HepG2 (cell line): ENCODE results near the gene LAMTOR2. TPM values are rescaled to one million over a fixed set of nuclear protein-coding genes. Genes with fewer than 3 reads are reported as not detected.
"Not testable (repeated sequence)": the region's sequence is repeated elsewhere in the genome, so short reads cannot be mapped to it uniquely, and the experiment has no call there.

Experiments used
- ATAC-seq: fragments of 200-7000 bp; cut with Tn5 transposase; 3 replicates; pipeline ENCODE4 v1.9.1; 2020; ENCODE audit warnings: mild to moderate bottlenecking, moderate library complexity
- BruUV-seq: library from RNA; stranded (reverse); fragments of 400-500 nt; replicated peaks from 2 replicates; lab custom pipeline; 2021; lab: Mats Ljungman, UMichigan
- CTCF ChIA-PET: fragments of 300-600 bp; formaldehyde crosslinking; extraction: SDS; loops from one replicate; lab custom pipeline; 2021; ENCODE audit warnings: low total read pairs, inconsistent platforms, low intra/inter-chr PET ratio; lab: Yijun Ruan, JAX
- POLR2A ChIA-PET: fragments of 350-600 bp; sonication (Branson Sonifier 250); formaldehyde crosslinking; loops from one replicate; lab custom pipeline; 2020; ENCODE audit warnings: antibody characterized with exemption, inconsistent platforms; lab: Yijun Ruan, JAX
- DNase-seq: peaks from one replicate; pipeline ENCODE4 v3.0.0-alpha.2; 2015; ENCODE audit warnings: low spot score
- FAIRE-seq: peaks from 3 replicates; lab custom pipeline; 2011; peaks lifted over from hg19 to GRCh38; lab: Jason Lieb, UNC
- H2AFZ ChIP-seq: one replicate; pipeline ENCODE4 v1.6.1; 2011; ENCODE audit warnings: low read length, inconsistent platforms
- H3K27ac ChIP-seq: fragments of 300-600 bp; 3 replicates; pipeline ENCODE4 v1.8.0; 2011; ENCODE audit warnings: mixed run types, mild to moderate bottlenecking, mixed read lengths, low read length, inconsistent platforms; ENCODE audit not compliant: insufficient read depth; ENCODE audit errors: extremely low read length
- H3K27me3 ChIP-seq, 2 experiments: fragments of 200-600 bp in 1 of 2; 2 replicates in 1 of 2; 3 replicates in 1 of 2; pipeline versions ENCODE4 v1.6.0 to v1.8.0; 2011; ENCODE audit warnings: low read length in 2 of 2, mild to moderate bottlenecking in 2 of 2, moderate library complexity in 2 of 2, inconsistent platforms in 1 of 2; ENCODE audit not compliant: insufficient read depth in 2 of 2, control insufficient read depth in 1 of 2
- H3K36me3 ChIP-seq, 2 experiments: fragments of 200-600 bp in 1 of 2; replicated peaks in 1 of 2; 2 replicates in 1 of 2; 3 replicates in 1 of 2; pipeline versions ENCODE4 v1.5.1 to v1.8.0; 2011; ENCODE audit warnings: low read length in 2 of 2, inconsistent platforms in 1 of 2; ENCODE audit not compliant: insufficient read depth in 2 of 2, control insufficient read depth in 1 of 2
- H3K4me1 ChIP-seq: 2 replicates; pipeline ENCODE4 v1.5.1; 2012; ENCODE audit warnings: low read length, inconsistent platforms; ENCODE audit not compliant: insufficient read depth
- H3K4me2 ChIP-seq: 2 replicates; pipeline ENCODE4 v1.6.0; 2011; ENCODE audit warnings: low read depth, low read length, inconsistent platforms
- H3K4me3 ChIP-seq, 3 experiments: fragments of 200-600 bp in 1 of 3; sonication (generic), shearing (Covaris generic) in 1 of 3; replicated peaks in 1 of 3; 2 replicates each; pipeline ENCODE4 v1.5.1; 2011 to 2016; ENCODE audit warnings: low read length in 3 of 3, inconsistent platforms in 2 of 3, low read depth in 2 of 3, mild to moderate bottlenecking in 2 of 3, control low read depth in 1 of 3, mixed read lengths in 1 of 3; ENCODE audit not compliant: insufficient read depth in 1 of 3
- H3K79me2 ChIP-seq: one replicate; pipeline ENCODE4 v1.6.1; 2011; ENCODE audit warnings: low read length, inconsistent platforms; ENCODE audit not compliant: insufficient read depth
- H3K9ac ChIP-seq: 2 replicates; pipeline ENCODE4 v1.6.0; 2011; ENCODE audit warnings: mild to moderate bottlenecking, low read depth, low read length, inconsistent platforms; ENCODE audit not compliant: insufficient read depth
- H3K9me3 ChIP-seq: 2 replicates; pipeline ENCODE4 v1.5.1; 2012; ENCODE audit warnings: mild to moderate bottlenecking, low read length
- H4K20me1 ChIP-seq: 2 replicates; pipeline ENCODE4 v1.6.0; 2011; ENCODE audit warnings: inconsistent platforms, mild to moderate bottlenecking, low read length, moderate library complexity; ENCODE audit not compliant: insufficient read depth
- CBFB ChIP-seq: sonication (generic); formaldehyde crosslinking; IDR thresholded peaks from 2 replicates; pipeline ENCODE4 v1.4.0; 2020; ENCODE audit warnings: missing genetic modification reagents
- MAFG ChIP-seq: sonication (generic); formaldehyde crosslinking; IDR thresholded peaks from 2 replicates; pipeline ENCODE4 v1.5.1; 2020; ENCODE audit warnings: mild to moderate bottlenecking, missing genetic modification reagents
- MTA3 ChIP-seq: sonication (generic); formaldehyde crosslinking; IDR thresholded peaks from 2 replicates; pipeline ENCODE4 v1.4.0; 2020; ENCODE audit warnings: missing genetic modification reagents
- MXD3 ChIP-seq: IDR thresholded peaks from 2 replicates; pipeline ENCODE4 v1.6.1; 2016; ENCODE audit warnings: mild to moderate bottlenecking, missing biosample characterization, missing genetic modification reagents
- RXRB ChIP-seq: IDR thresholded peaks from 2 replicates; pipeline ENCODE4 v1.6.1; 2016; ENCODE audit warnings: borderline replicate concordance, missing genetic modification reagents, missing compliant biosample characterization
- SNRNP70 ChIP-seq: fragments of 200-400 bp; formaldehyde crosslinking; IDR thresholded peaks from 2 replicates; pipeline ENCODE4 v1.6.1; 2017; ENCODE audit warnings: mild to moderate bottlenecking, low read depth, low read length, moderate library complexity
- TRIM24 ChIP-seq: sonication (generic); formaldehyde crosslinking; IDR thresholded peaks from 2 replicates; pipeline ENCODE4 v1.8.0; 2022; ENCODE audit warnings: mild to moderate bottlenecking, missing genetic modification reagents
- ZNF670 ChIP-seq: sonication (generic); formaldehyde crosslinking; IDR thresholded peaks from 2 replicates; pipeline ENCODE4 v1.8.0; 2022; ENCODE audit warnings: mild to moderate bottlenecking, missing genetic modification reagents, borderline replicate concordance
- WGBS: methylation state at CpG from one replicate; pipeline ENCODE4 v1.1.6; 2017; ENCODE audit warnings: low lambda C conversion rate; 5-methylcytosine and 5-hydroxymethylcytosine counted together
- in situ Hi-C: cut with HindIII; loops from 2 replicates; pipeline ENCODE4 v1.10.0; 2017; ENCODE audit warnings: low pct_unique_long_range_greater_than_20kb; ENCODE audit not compliant: extremely low pct_ligation_motif_present
- intact Hi-C: fragments of 100-400 bp; cut with micrococcal nuclease; formaldehyde crosslinking; loops from one replicate; pipeline ENCODE4 v1.10.0; 2022; ENCODE audit not compliant: unreplicated experiment
- polyA plus RNA-seq, 8 experiments: library from polyadenylated mRNA; depleted of rRNA in 3 of 8; stranded (reverse) in 7 of 8; unstranded in 1 of 8; fragments of >200 nt; fragmentation: Illumina TruSeq in 4 of 8; extraction: Trizol in 4 of 8; gene quantifications; 2 replicates each; pipeline versions ENCODE4 v1.2.1 to v1.2.3, GENCODE V29; 2011 to 2016; ENCODE audit warnings: low read depth in 4 of 8, missing spikeins in 1 of 8, mixed read lengths in 1 of 8; ENCODE audit not compliant: insufficient read depth in 1 of 8
- total RNA-seq, 5 experiments: library from RNA; depleted of rRNA; stranded (reverse); fragments of >200 nt; fragmentation: Illumina TruSeq; extraction: Trizol; gene quantifications; 2 replicates each; pipeline ENCODE4 v1.2.3, GENCODE V29; 2016; ENCODE audit warnings: low read depth in 1 of 5

LAMTOR2 gene
- total and polyA plus RNA-seq, 2 of the 13 experiments (the other 11 are each of a cell fraction or from before 2014, with no cell fraction given) = 36.5 to 66.4 TPM

- no peak for TF ChIP-seq TRIM24 (CRISPR knock-in tag)
Measured at GRCh38 chr1:156026588-156026987, 28.0 kb upstream of the LAMTOR2 start (continued).

DNA sequence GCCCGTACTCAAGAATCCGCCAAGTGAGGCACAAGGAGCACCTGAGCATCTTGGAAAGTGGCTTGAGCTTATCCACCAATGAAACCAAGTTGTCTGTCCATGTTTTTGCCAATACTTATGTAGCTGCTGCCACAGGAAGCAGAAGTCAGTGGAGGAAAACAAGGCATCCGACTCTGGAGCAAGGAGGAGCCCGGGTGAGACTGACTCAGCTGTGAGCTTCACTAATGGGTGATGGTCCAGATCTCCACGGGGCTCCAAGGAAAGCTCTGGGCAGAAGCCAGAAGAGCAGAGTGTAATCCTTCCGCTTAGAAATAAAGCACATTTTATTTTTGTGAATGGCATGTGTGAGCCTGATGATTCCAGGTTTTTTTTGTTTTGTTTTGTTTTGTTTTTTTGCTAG, 21.6 kb upstream of the LAMTOR2 start:
- Histone ChIP-seq H3K36me3 (peaks cover 2 to 7% of the 10 kb centered on the region in 2 experiments; a peak in 3 of 5 replicates), H3K79me2 (no peaks in the 10 kb centered on the region), H2AFZ (no peak overlapping the region), H3K9ac (no peak overlapping the region), H3K4me1 (no peaks in the 10 kb centered on the region), H3K9me3 (no peaks in the 10 kb centered on the region), H3K4me2 (no peak overlapping the region), H3K27ac (no peak overlapping the region), H3K27me3 (no peaks in the 10 kb centered on the region), H3K4me3 (no peak overlapping the region), H4K20me1 (no peaks in the 10 kb centered on the region)
- in situ Hi-C loops = no loop called here
- ChIA-PET CTCF (no interaction called here), POLR2A (no interaction called here)
- no peak for TF ChIP-seq MTA3
- no peak for TF ChIP-seq RXRB (CRISPR knock-in tag)
- TF ChIP-seq CBFB (CRISPR knock-in tag) = no peak
- TF ChIP-seq MXD3 (CRISPR knock-in tag) = no peak
- TF ChIP-seq MAFG (CRISPR knock-in tag) = no peak
- no peak for TF ChIP-seq SNRNP70
- TF ChIP-seq ZNF670 = no peak
- 75% methylated on average over 6 of the region's 6 CpGs for WGBS
- no peak for DNase-seq
- no peak for ATAC-seq
- BruUV-seq = no TSS peak
- no peak for FAIRE-seq
- intact Hi-C loops = no loop called here

DNA sequence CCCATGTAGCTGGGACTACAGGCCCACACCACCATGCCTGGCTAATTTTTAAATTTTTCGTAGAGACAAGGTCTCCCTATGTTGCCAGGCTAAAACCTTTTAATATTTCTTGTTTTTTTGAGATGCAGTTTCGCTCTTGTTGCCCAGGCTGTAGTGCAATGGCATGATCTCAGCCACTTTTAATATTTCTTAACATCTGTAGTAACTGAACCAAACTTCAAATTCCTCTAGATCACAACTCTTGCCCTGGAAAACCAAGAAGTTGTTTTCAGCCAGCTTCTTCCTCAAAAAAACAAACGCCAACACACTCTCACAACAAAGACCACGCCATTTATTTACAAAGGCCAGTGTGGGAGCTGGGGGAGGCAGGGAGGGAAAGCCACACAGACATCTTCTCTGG, 19.6 kb upstream of the LAMTOR2 start:
- H3K79me2 ChIP-seq, CTCF ChIA-PET, H3K4me3 ChIP-seq, H3K4me2 ChIP-seq, FAIRE-seq, H3K27me3 ChIP-seq, POLR2A ChIA-PET, H3K4me1 ChIP-seq, H3K27ac ChIP-seq, ATAC-seq, DNase-seq, BruUV-seq, intact Hi-C loops, H2AFZ ChIP-seq, H3K9me3 ChIP-seq, in situ Hi-C loops, H4K20me1 ChIP-seq, H3K9ac ChIP-seq: not testable (repeated sequence)
- peaks cover 2 to 10% of the 10 kb centered on the region in 2 experiments; a peak in 3 of 5 replicates for H3K36me3 ChIP-seq
- WGBS = 97% methylated on average over 4 of the region's 4 CpGs
